Osteoblast (primary cell): Measurements from ENCODE around the gene ACSL3. TPM values are rescaled to one million over a fixed set of nuclear protein-coding genes. Genes with fewer than 3 reads are reported as not detected.

Source experiments
- DNase-seq: peaks from one replicate; pipeline ENCODE4 v3.0.0; 2011; ENCODE audit warnings: low spot score, mixed read lengths; ENCODE audit not compliant: insufficient read length; ENCODE audit errors: missing footprints
- H2AFZ ChIP-seq: 2 replicates; pipeline ENCODE4 v1.6.0; 2011; ENCODE audit warnings: mild to moderate bottlenecking, low read length
- H3K27ac ChIP-seq: 2 replicates; pipeline ENCODE4 v1.5.1; 2011; ENCODE audit warnings: mild to moderate bottlenecking, low read depth, low read length, moderate library complexity
- H3K27me3 ChIP-seq: 2 replicates; pipeline ENCODE4 v1.6.0; 2012; ENCODE audit warnings: mild to moderate bottlenecking, control low read depth, inconsistent platforms, low read length, moderate library complexity; ENCODE audit not compliant: insufficient read depth
- H3K36me3 ChIP-seq: 2 replicates; pipeline ENCODE4 v1.5.1; 2011; ENCODE audit warnings: mild to moderate bottlenecking, low read length, control low read depth, moderate library complexity; ENCODE audit not compliant: insufficient read depth
- H3K4me1 ChIP-seq: 2 replicates; pipeline ENCODE4 v1.5.1; 2011; ENCODE audit warnings: mild to moderate bottlenecking, low read length, control low read depth, moderate library complexity; ENCODE audit not compliant: insufficient read depth
- H3K4me2 ChIP-seq: 2 replicates; pipeline ENCODE4 v1.6.0; 2011; ENCODE audit warnings: mild to moderate bottlenecking, low read length; ENCODE audit not compliant: insufficient read depth
- H3K4me3 ChIP-seq: fragments of 200-600 bp; sonication (generic); 3 replicates; pipeline ENCODE4 v1.5.1; 2012; ENCODE audit warnings: mild to moderate bottlenecking, low read length, inconsistent platforms; ENCODE audit not compliant: insufficient read depth
- H3K79me2 ChIP-seq: 2 replicates; pipeline ENCODE4 v1.6.0; 2012; ENCODE audit warnings: mild to moderate bottlenecking, low read length, control low read depth, inconsistent platforms; ENCODE audit not compliant: insufficient read depth
- H3K9me3 ChIP-seq: 2 replicates; pipeline ENCODE4 v1.5.1; 2011; ENCODE audit warnings: low read depth, low read length, control low read depth
- H4K20me1 ChIP-seq: 2 replicates; pipeline ENCODE4 v1.6.0; 2012; ENCODE audit warnings: mild to moderate bottlenecking, low read length, control low read depth; ENCODE audit not compliant: insufficient read depth
- CTCF ChIP-seq: IDR thresholded peaks from 2 replicates; pipeline ENCODE4 v1.5.1; 2011; ENCODE audit warnings: mild to moderate bottlenecking, low read depth, low read length, moderate library complexity; ENCODE audit errors: extremely low read depth
- total RNA-seq: library from RNA; depleted of rRNA; stranded (reverse); fragments of >200 nt; gene quantifications from 2 replicates; pipeline ENCODE4 v1.2.3, GENCODE V29; 2012

Gene ACSL3
- total RNA-seq, 1 donor: 166 TPM

GRCh38 chr2:222900354-222900753, 39.5 kb downstream of the ACSL3 start:
- no peak overlapping the region for H2AFZ ChIP-seq
- H3K4me3 ChIP-seq: no peak overlapping the region
- DNase-seq: no peak
- H3K79me2 ChIP-seq: peaks cover 62% of the 10 kb centered on the region
- no peak overlapping the region for H3K4me2 ChIP-seq
- H4K20me1 ChIP-seq: peaks cover 15% of the 10 kb centered on the region
- no peaks in the 10 kb centered on the region for H3K36me3 ChIP-seq
- no peak overlapping the region for H3K27ac ChIP-seq
- TF ChIP-seq CTCF: no peak
- H3K9me3 ChIP-seq: no peaks in the 10 kb centered on the region
- H3K4me1 ChIP-seq: peaks cover 17% of the 10 kb centered on the region
- H3K27me3 ChIP-seq: no peaks in the 10 kb centered on the region

- Histone ChIP-seq H3K27me3 (no peaks in the 10 kb centered on the region), H3K9me3 (no peaks in the 10 kb centered on the region), H2AFZ (no peak overlapping the region), H3K36me3 (no peaks in the 10 kb centered on the region), H3K4me1 (peaks cover 17% of the 10 kb centered on the region), H3K27ac (peak overlapping the region; percentile 86), H3K4me3 (no peak overlapping the region), H4K20me1 (peaks cover 16% of the 10 kb centered on the region), H3K79me2 (peaks cover 85% of the 10 kb centered on the region), H3K4me2 (no peak overlapping the region)
- DNase-seq: no peak
- TF ChIP-seq CTCF: no peak
Measured at GRCh38 chr2:222902660-222903059, 41.8 kb downstream of the ACSL3 start.

- Histone ChIP-seq H2AFZ (no peak overlapping the region), H3K9me3 (no peaks in the 10 kb centered on the region), H3K27ac (peak overlapping the region; percentile 86), H3K79me2 (peaks cover 83% of the 10 kb centered on the region), H3K4me1 (peaks cover 25% of the 10 kb centered on the region), H3K27me3 (no peaks in the 10 kb centered on the region), H3K4me3 (no peak overlapping the region), H3K36me3 (no peaks in the 10 kb centered on the region), H4K20me1 (peaks cover 23% of the 10 kb centered on the region), H3K4me2 (no peak overlapping the region)
- DNase-seq: peak; percentile 79
- peak; percentile 73 for TF ChIP-seq CTCF
Measured at GRCh38 chr2:222903234-222904220, 42.7 kb downstream of the ACSL3 start.

GRCh38 chr2:222904557-222905258, 43.9 kb downstream of the ACSL3 start:
- Histone ChIP-seq H3K4me3 (no peak overlapping the region), H3K27me3 (no peaks in the 10 kb centered on the region), H3K27ac (peak overlapping the region; percentile 86), H3K36me3 (peaks cover 4% of the 10 kb centered on the region), H3K4me1 (peaks cover 25% of the 10 kb centered on the region), H3K79me2 (peaks cover 79% of the 10 kb centered on the region), H4K20me1 (peaks cover 19% of the 10 kb centered on the region), H2AFZ (no peak overlapping the region), H3K4me2 (peak overlapping the region; percentile 61), H3K9me3 (no peaks in the 10 kb centered on the region)
- TF ChIP-seq CTCF: no peak
- peak; percentile 87 for DNase-seq
